Muscle layer of colon (tissue), 2 donors: Measurements from ENCODE around the gene HAUS3.

Experiments
- H3K27ac ChIP-seq: one replicate; pipeline ENCODE4 v1.7.0; 2013; ENCODE audit warnings: low read depth, mild to moderate bottlenecking, low read length, moderate library complexity
- H3K27me3 ChIP-seq, 2 donors: one replicate each; pipeline ENCODE4 v1.7.0; 2013; ENCODE audit warnings: low read length in 2 of 2, mild to moderate bottlenecking in 2 of 2; ENCODE audit not compliant: insufficient read depth in 2 of 2, control insufficient read depth in 1 of 2
- H3K36me3 ChIP-seq: one replicate; pipeline ENCODE4 v1.7.0; 2013; ENCODE audit warnings: mild to moderate bottlenecking, low read length; ENCODE audit not compliant: insufficient read depth
- H3K4me1 ChIP-seq: one replicate; pipeline ENCODE4 v1.7.0; 2013; ENCODE audit warnings: mild to moderate bottlenecking, low read length; ENCODE audit not compliant: insufficient read depth
- H3K4me3 ChIP-seq, 2 donors: one replicate each; pipeline ENCODE4 v1.7.0; 2013; ENCODE audit warnings: low read length in 2 of 2, low read depth in 1 of 2, mild to moderate bottlenecking in 1 of 2, moderate library complexity in 1 of 2
- H3K9ac ChIP-seq: one replicate; pipeline ENCODE4 v1.7.0; 2013; ENCODE audit warnings: low read length
- H3K9me3 ChIP-seq: one replicate; pipeline ENCODE4 v1.7.0; 2013; ENCODE audit warnings: mild to moderate bottlenecking, low read length
- donor health status: abdominal sarcoma.
- donor health status: Adenocarcinoma of cecum.

HAUS3 gene

GRCh38 chr4:2273221-2273620 is 31.3 kb upstream of the HAUS3 start:
- Histone ChIP-seq H3K27ac (no peak overlapping the region), H3K4me1 (no peaks in the 10 kb centered on the region), H3K36me3 (no peaks in the 10 kb centered on the region), H3K27me3 (no peaks in the 10 kb centered on the region), H3K9me3 (no peaks in the 10 kb centered on the region), H3K4me3 (no peak overlapping the region), H3K9ac (no peak overlapping the region)

GRCh38 chr4:2272828-2273120 is 30.9 kb upstream of the HAUS3 start:
- Histone ChIP-seq H3K36me3 (no peaks in the 10 kb centered on the region), H3K4me1 (no peaks in the 10 kb centered on the region), H3K4me3 (no peak overlapping the region)

GRCh38 chr4:2272026-2272827 is 30.3 kb upstream of the HAUS3 start:
- Histone ChIP-seq H3K9ac (no peak overlapping the region), H3K9me3 (no peaks in the 10 kb centered on the region), H3K27ac (no peak overlapping the region), H3K4me3 (no peak overlapping the region), H3K27me3 (no peaks in the 10 kb centered on the region), H3K4me1 (no peaks in the 10 kb centered on the region), H3K36me3 (no peaks in the 10 kb centered on the region)

More at GRCh38 chr4:2272828-2273120, 30.9 kb upstream of the HAUS3 start:
- H3K9me3 ChIP-seq = no peaks in the 10 kb centered on the region
- no peak overlapping the region for H3K9ac ChIP-seq
- H3K27me3 ChIP-seq = no peaks in the 10 kb centered on the region
- no peak overlapping the region for H3K27ac ChIP-seq

GRCh38 chr4:2271279-2272025 is 29.5 kb upstream of the HAUS3 start:
- H3K4me3 ChIP-seq = no peak overlapping the region
- H3K9me3 ChIP-seq = no peaks in the 10 kb centered on the region
- peaks cover 5% of the 10 kb centered on the region for H3K4me1 ChIP-seq
- no peaks in the 10 kb centered on the region for H3K36me3 ChIP-seq
- H3K9ac ChIP-seq = no peak overlapping the region
- no peak overlapping the region for H3K27ac ChIP-seq
- H3K27me3 ChIP-seq = no peaks in the 10 kb centered on the region

GRCh38 chr4:2270341-2271165 is 28.6 kb upstream of the HAUS3 start:
- Histone ChIP-seq H3K36me3 (no peaks in the 10 kb centered on the region), H3K27me3 (no peaks in the 10 kb centered on the region), H3K9ac (no peak overlapping the region), H3K4me3 (no peak overlapping the region), H3K27ac (no peak overlapping the region), H3K4me1 (peaks cover 11% of the 10 kb centered on the region), H3K9me3 (no peaks in the 10 kb centered on the region)

GRCh38 chr4:2269618-2270163 is 27.8 kb upstream of the HAUS3 start:
- no peaks in the 10 kb centered on the region for H3K27me3 ChIP-seq
- no peak overlapping the region for H3K4me3 ChIP-seq
- peaks cover 15% of the 10 kb centered on the region for H3K4me1 ChIP-seq
- H3K27ac ChIP-seq = no peak overlapping the region
- H3K36me3 ChIP-seq = no peaks in the 10 kb centered on the region
- H3K9me3 ChIP-seq = no peaks in the 10 kb centered on the region
- H3K9ac ChIP-seq = no peak overlapping the region

- no peaks in the 10 kb centered on the region for H3K36me3 ChIP-seq
- H3K27me3 ChIP-seq = no peaks in the 10 kb centered on the region
- H3K27ac ChIP-seq = no peak overlapping the region
- peaks cover 16% of the 10 kb centered on the region for H3K4me1 ChIP-seq
- no peak overlapping the region for H3K9ac ChIP-seq
- H3K4me3 ChIP-seq = no peak overlapping the region
- no peaks in the 10 kb centered on the region for H3K9me3 ChIP-seq
Observed at GRCh38 chr4:2269206-2269531, 27.2 kb upstream of the HAUS3 start.

- Histone ChIP-seq H3K27me3 (no peaks in the 10 kb centered on the region), H3K36me3 (no peaks in the 10 kb centered on the region), H3K9ac (no peak overlapping the region), H3K4me3 (no peak overlapping the region), H3K4me1 (peaks cover 21% of the 10 kb centered on the region), H3K27ac (no peak overlapping the region), H3K9me3 (no peaks in the 10 kb centered on the region)
Observed at GRCh38 chr4:2268357-2269205, 26.7 kb upstream of the HAUS3 start.

- H3K4me1 ChIP-seq = peaks cover 29% of the 10 kb centered on the region
- no peaks in the 10 kb centered on the region for H3K9me3 ChIP-seq
- H3K27ac ChIP-seq = no peak overlapping the region
- no peak overlapping the region for H3K4me3 ChIP-seq
- H3K27me3 ChIP-seq = no peaks in the 10 kb centered on the region
- no peaks in the 10 kb centered on the region for H3K36me3 ChIP-seq
- H3K9ac ChIP-seq = no peak overlapping the region
Observed at GRCh38 chr4:2267841-2268240, 25.9 kb upstream of the HAUS3 start.

- Histone ChIP-seq H3K9me3 (no peaks in the 10 kb centered on the region), H3K4me1 (peaks cover 30% of the 10 kb centered on the region), H3K27me3 (no peaks in the 10 kb centered on the region), H3K36me3 (no peaks in the 10 kb centered on the region), H3K9ac (no peak overlapping the region), H3K4me3 (no peak overlapping the region), H3K27ac (no peak overlapping the region)
Observed at GRCh38 chr4:2267320-2267811, 25.4 kb upstream of the HAUS3 start.
